Keratinocyte (primary cell): ENCODE data around the gene ALDOA. TPM values are rescaled to one million over a fixed set of nuclear protein-coding genes. Genes with fewer than 3 reads are reported as not detected.

Experiments
- DNase-seq: peaks from one replicate; pipeline ENCODE4 v3.0.0-alpha.2; 2011; ENCODE audit warnings: low read depth, missing footprints, low spot score
- FAIRE-seq: peaks from 2 replicates; lab custom pipeline; 2011; peaks lifted over from hg19 to GRCh38; lab: Jason Lieb, UNC
- H2AFZ ChIP-seq: 2 replicates; pipeline ENCODE4 v1.6.0; 2012; ENCODE audit warnings: low read length, control low read depth, inconsistent platforms; ENCODE audit not compliant: control insufficient read depth
- H3K27ac ChIP-seq: 2 replicates; pipeline ENCODE4 v1.5.1; 2011; ENCODE audit warnings: low read length; ENCODE audit not compliant: control insufficient read depth, insufficient read depth
- H3K27me3 ChIP-seq: 3 replicates; pipeline ENCODE4 v1.6.0; 2011; ENCODE audit warnings: low read length; ENCODE audit not compliant: control insufficient read depth, insufficient read depth; ENCODE audit errors: extremely low read depth
- H3K36me3 ChIP-seq, 2 experiments: 2 replicates in 1 of 2; 3 replicates in 1 of 2; pipeline ENCODE4 v1.5.1; 2011; ENCODE audit warnings: low read length in 2 of 2, mild to moderate bottlenecking in 1 of 2; ENCODE audit not compliant: control insufficient read depth in 2 of 2, insufficient read depth in 2 of 2; ENCODE audit errors: extremely low read depth in 1 of 2
- H3K4me1 ChIP-seq: 3 replicates; pipeline ENCODE4 v1.5.1; 2011; ENCODE audit warnings: low read length; ENCODE audit not compliant: control insufficient read depth, insufficient read depth; ENCODE audit errors: extremely low read depth
- H3K4me2 ChIP-seq: 3 replicates; pipeline ENCODE4 v1.6.0; 2011; ENCODE audit warnings: low read depth, low read length; ENCODE audit not compliant: control insufficient read depth, insufficient read depth; ENCODE audit errors: extremely low read depth
- H3K4me3 ChIP-seq, 3 experiments: fragments of 200-600 bp in 1 of 3; sonication (generic) in 1 of 3; 2 replicates in 2 of 3; 3 replicates in 1 of 3; pipeline ENCODE4 v1.5.1; 2011 to 2016; ENCODE audit warnings: low read length in 3 of 3, mild to moderate bottlenecking in 3 of 3, control low read depth in 2 of 3, inconsistent platforms in 1 of 3, low read depth in 1 of 3, mixed read lengths in 1 of 3, mixed run types in 1 of 3, moderate library complexity in 1 of 3; ENCODE audit not compliant: control insufficient read depth in 2 of 3, insufficient read depth in 2 of 3; ENCODE audit errors: extremely low read depth in 1 of 3
- H3K79me2 ChIP-seq: 2 replicates; pipeline ENCODE4 v1.6.0; 2012; ENCODE audit warnings: low read length; ENCODE audit not compliant: control insufficient read depth, insufficient read depth
- H3K9ac ChIP-seq: 3 replicates; pipeline ENCODE4 v1.6.0; 2011; ENCODE audit warnings: low read length; ENCODE audit not compliant: control insufficient read depth, insufficient read depth; ENCODE audit errors: extremely low read depth
- H3K9me1 ChIP-seq: 3 replicates; pipeline ENCODE4 v1.6.0; 2011; ENCODE audit warnings: low read length; ENCODE audit not compliant: control insufficient read depth, insufficient read depth; ENCODE audit errors: extremely low read depth
- H3K9me3 ChIP-seq: 2 replicates; pipeline ENCODE4 v1.5.1; 2012; ENCODE audit warnings: low read depth, low read length; ENCODE audit not compliant: control insufficient read depth
- H4K20me1 ChIP-seq: 3 replicates; pipeline ENCODE4 v1.6.0; 2011; ENCODE audit warnings: low read length; ENCODE audit not compliant: control insufficient read depth, insufficient read depth; ENCODE audit errors: extremely low read depth
- EZH2 ChIP-seq: IDR thresholded peaks from one replicate; pipeline ENCODE4 v1.6.1; 2012; ENCODE audit warnings: inconsistent platforms, mild to moderate bottlenecking, low read length, moderate library complexity
- dilution Hi-C: fragments of 300-500 bp; cut with MboI; formaldehyde crosslinking; loops from one replicate; pipeline ENCODE4 v1.7.0; 2020; ENCODE audit warnings: low sequenced_read_pairs; ENCODE audit not compliant: extremely low pct_ligation_motif_present
- polyA plus RNA-seq, 5 experiments: library from polyadenylated mRNA; depleted of rRNA in 3 of 5; stranded (reverse) in 3 of 5; stranded (forward) in 1 of 5; unstranded in 1 of 5; fragments of >200 nt; gene quantifications; 1 replicate in 1 of 5; 2 replicates in 3 of 5; 3 replicates in 1 of 5; pipeline versions ENCODE4 v1.2.1 to v1.2.3, GENCODE V29; 2011 to 2012; ENCODE audit warnings: missing spikeins in 2 of 5, low read depth in 1 of 5, low replicate concordance in 1 of 5
- TF ChIP-seq, protein P1 (sequence below), 3 experiments: IDR thresholded peaks in 1 of 3; conservative IDR thresholded peaks in 1 of 3; optimal IDR thresholded peaks in 1 of 3; 2 replicates in 2 of 3; 3 replicates in 1 of 3; pipeline versions ENCODE3 to v1.5.1; 2011; ENCODE audit warnings: low read length in 3 of 3, mild to moderate bottlenecking in 3 of 3, moderate library complexity in 2 of 3, control low read depth in 1 of 3, inconsistent platforms in 1 of 3; ENCODE audit not compliant: insufficient read depth in 2 of 3; ENCODE audit errors: extremely low read depth in 1 of 3

ALDOA gene
- polyA plus RNA-seq, 1 donor (not counting 4 experiments of a cell fraction or from before 2014, with no cell fraction given): 800 TPM

DNA sequence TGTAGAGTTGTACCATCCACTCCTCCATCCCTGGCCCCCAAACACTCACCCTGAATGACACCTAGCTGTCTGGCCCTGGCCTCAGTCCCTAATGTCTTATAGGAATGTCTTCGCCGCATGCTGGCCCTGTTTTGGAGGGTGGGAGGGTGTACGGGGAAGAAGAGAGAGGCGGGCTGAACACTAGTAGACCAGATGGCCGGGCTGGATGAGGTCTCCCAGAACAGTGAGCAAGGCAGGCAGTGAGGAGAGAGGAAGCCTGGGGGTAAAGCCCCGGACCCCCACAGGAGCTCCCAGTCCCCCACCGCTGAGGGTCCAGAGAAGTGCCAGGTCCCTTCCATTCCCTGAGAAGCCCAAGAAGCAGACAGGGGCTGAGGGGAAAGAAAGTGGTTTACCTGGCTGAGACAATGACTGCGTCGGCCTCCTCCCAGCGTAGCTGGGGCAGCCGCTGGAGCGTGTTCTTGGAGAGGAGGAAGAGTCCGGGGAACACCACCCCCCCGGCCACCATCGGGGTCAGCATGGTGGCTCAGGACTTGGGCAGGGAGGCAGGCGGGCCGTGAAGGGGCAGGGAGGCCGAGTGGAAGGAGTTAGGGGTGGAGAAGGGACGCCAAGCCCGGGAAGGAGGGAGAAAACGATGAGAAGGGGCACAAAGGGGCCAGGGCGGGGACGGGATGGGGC, 35.4 kb upstream of the ALDOA start:
- TF ChIP-seq, protein P1, sequence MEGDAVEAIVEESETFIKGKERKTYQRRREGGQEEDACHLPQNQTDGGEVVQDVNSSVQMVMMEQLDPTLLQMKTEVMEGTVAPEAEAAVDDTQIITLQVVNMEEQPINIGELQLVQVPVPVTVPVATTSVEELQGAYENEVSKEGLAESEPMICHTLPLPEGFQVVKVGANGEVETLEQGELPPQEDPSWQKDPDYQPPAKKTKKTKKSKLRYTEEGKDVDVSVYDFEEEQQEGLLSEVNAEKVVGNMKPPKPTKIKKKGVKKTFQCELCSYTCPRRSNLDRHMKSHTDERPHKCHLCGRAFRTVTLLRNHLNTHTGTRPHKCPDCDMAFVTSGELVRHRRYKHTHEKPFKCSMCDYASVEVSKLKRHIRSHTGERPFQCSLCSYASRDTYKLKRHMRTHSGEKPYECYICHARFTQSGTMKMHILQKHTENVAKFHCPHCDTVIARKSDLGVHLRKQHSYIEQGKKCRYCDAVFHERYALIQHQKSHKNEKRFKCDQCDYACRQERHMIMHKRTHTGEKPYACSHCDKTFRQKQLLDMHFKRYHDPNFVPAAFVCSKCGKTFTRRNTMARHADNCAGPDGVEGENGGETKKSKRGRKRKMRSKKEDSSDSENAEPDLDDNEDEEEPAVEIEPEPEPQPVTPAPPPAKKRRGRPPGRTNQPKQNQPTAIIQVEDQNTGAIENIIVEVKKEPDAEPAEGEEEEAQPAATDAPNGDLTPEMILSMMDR (optimal IDR thresholded peaks at IDR 0.05 in 1 of 3, IDR thresholded peaks at IDR 0.05 in 1 of 3, conservative IDR thresholded peaks at IDR 0.05 in 1 of 3; ENCODE audit: extremely low read depth in 1 of 3, insufficient read depth in 2 of 3, low read length in 3 of 3): no peak
- TF ChIP-seq EZH2: peak; percentile 30
- DNase-seq: no peak
- FAIRE-seq: no peak

DNA sequence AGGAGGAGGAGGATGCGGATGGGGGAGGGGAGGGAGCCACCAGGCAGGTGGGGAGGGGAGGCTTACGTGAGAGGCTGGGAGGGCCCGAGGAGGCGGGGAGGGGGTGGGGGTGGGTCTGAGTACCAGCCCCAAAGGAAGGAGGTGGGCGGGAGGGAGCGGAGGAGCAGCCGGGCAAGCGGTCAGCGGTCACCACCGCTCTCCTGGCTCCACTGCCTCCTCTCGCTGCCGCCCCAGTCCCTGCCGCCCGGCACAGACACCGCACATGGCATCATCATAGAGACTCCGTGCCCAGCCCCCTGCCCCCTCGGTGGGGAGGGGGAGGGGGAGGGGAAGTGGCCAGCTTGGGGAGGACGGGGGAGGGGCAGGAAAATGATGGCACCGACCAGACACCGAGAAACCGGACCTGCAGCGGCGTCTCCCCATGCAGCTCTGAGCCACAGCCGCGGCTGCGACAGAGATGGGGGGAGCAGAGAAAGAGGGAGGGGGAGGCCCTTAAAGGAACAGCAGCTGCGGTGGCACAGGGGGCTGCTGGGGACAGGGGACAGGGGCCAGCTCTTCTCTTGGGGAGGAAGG, 34.6 kb upstream of the ALDOA start, which contains the start of gene TLCD3B:
TLCD3B (minus strand) TSS at position 431 of the 573 bp plus-strand sequence. CDS start 744 bp downstream, outside the sequence.
- H3K4me3 ChIP-seq: no peak within 1 kb of the TSS

More for the DNA sequence above, 35.4 kb upstream of the ALDOA start:
- H3K9ac ChIP-seq: no peak overlapping the region
- H3K4me2 ChIP-seq: no peak overlapping the region
- peaks cover 41% of the 10 kb centered on the region for H3K27me3 ChIP-seq
- no peak overlapping the region for H2AFZ ChIP-seq
- H3K4me3 ChIP-seq: no peak overlapping the region
- no peaks in the 10 kb centered on the region for H3K79me2 ChIP-seq
- H3K4me1 ChIP-seq: no peaks in the 10 kb centered on the region
- no peaks in the 10 kb centered on the region for H3K9me1 ChIP-seq
- H3K36me3 ChIP-seq: no peaks in the 10 kb centered on the region
- H3K9me3 ChIP-seq: no peaks in the 10 kb centered on the region
- H3K27ac ChIP-seq: no peak overlapping the region
- dilution Hi-C loops: no loop called here
- H4K20me1 ChIP-seq: no peaks in the 10 kb centered on the region

More for the DNA sequence above, 34.6 kb upstream of the ALDOA start, which contains the start of gene TLCD3B:
- no peak within 1 kb of the TSS for H3K9ac ChIP-seq
- no peak within 1 kb of the TSS for H2AFZ ChIP-seq
- H3K9me3 ChIP-seq: no peaks in the 10 kb centered on the region
- peaks cover 41% of the 10 kb centered on the region for H3K27me3 ChIP-seq
- no peak for FAIRE-seq
- H3K36me3 ChIP-seq: no peaks in the 10 kb centered on the region
- no peaks in the 10 kb centered on the region for H3K79me2 ChIP-seq
- no peaks in the 10 kb centered on the region for H4K20me1 ChIP-seq
- TF ChIP-seq, protein P1 (optimal IDR thresholded peaks at IDR 0.05 in 1 of 3, IDR thresholded peaks at IDR 0.05 in 1 of 3, conservative IDR thresholded peaks at IDR 0.05 in 1 of 3; ENCODE audit: extremely low read depth in 1 of 3, insufficient read depth in 2 of 3, low read length in 3 of 3): no peak
- TF ChIP-seq EZH2: no peak
- no peaks in the 10 kb centered on the region for H3K9me1 ChIP-seq
- no peak for DNase-seq
- dilution Hi-C loops: no loop called here
- no peak within 1 kb of the TSS for H3K27ac ChIP-seq
- no peaks in the 10 kb centered on the region for H3K4me1 ChIP-seq
- no peak within 1 kb of the TSS for H3K4me2 ChIP-seq
